WI38 (cell line): Measurements from ENCODE around the gene ZFR.

Experiments
- H3K4me3 ChIP-seq: 2 replicates; pipeline ENCODE4 v1.5.1; 2011; ENCODE audit warnings: low read depth, mild to moderate bottlenecking, control low read depth, low read length
- TF ChIP-seq, protein P1 (sequence below): IDR thresholded peaks from 2 replicates; pipeline ENCODE4 v1.5.1; 2012; ENCODE audit warnings: low read depth, mild to moderate bottlenecking, control low read depth, low read length

Gene ZFR

DNA sequence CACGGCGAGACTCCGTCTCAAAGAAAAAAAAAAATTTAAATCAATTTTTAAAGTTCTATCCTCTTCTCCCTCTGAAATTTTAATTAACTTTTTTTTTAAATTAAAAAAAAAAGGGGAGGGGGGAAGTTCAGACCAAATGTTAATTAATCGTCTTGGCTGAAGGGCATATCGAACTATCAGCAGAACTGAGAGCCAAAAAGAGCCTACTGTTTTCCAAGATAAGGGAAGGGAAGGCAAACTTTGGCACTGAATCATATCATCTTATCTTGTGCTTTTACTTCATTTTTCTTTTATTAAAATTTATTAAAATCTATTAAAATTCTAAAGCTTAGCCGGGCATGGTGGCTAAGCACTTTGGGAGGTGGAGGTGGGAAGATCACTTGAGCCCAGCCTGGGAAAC, 85.9 kb downstream of the ZFR start:
- no peak overlapping the region for H3K4me3 ChIP-seq
- TF ChIP-seq, protein P1, sequence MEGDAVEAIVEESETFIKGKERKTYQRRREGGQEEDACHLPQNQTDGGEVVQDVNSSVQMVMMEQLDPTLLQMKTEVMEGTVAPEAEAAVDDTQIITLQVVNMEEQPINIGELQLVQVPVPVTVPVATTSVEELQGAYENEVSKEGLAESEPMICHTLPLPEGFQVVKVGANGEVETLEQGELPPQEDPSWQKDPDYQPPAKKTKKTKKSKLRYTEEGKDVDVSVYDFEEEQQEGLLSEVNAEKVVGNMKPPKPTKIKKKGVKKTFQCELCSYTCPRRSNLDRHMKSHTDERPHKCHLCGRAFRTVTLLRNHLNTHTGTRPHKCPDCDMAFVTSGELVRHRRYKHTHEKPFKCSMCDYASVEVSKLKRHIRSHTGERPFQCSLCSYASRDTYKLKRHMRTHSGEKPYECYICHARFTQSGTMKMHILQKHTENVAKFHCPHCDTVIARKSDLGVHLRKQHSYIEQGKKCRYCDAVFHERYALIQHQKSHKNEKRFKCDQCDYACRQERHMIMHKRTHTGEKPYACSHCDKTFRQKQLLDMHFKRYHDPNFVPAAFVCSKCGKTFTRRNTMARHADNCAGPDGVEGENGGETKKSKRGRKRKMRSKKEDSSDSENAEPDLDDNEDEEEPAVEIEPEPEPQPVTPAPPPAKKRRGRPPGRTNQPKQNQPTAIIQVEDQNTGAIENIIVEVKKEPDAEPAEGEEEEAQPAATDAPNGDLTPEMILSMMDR, result no peak

DNA sequence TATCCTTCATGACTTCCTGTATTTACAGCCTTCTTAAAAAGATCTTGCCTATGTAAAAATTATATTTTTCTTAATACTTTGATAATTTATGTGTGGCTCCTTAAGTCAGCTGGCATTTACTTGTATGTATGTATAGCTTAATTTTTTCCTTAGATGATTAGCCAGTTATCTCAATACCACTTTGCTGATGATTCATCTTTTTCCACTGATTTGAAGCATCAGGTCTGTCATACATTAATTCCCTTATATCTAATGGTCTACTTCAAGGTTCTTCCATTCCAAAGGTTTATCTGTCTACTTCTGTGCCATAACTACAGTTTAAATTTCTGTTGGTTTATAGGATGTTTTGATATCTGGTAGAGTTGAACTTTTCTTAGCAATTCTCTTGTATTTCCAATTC, 86.9 kb downstream of the ZFR start:
- TF ChIP-seq, protein P1, result no peak
- H3K4me3 ChIP-seq, result no peak overlapping the region

DNA sequence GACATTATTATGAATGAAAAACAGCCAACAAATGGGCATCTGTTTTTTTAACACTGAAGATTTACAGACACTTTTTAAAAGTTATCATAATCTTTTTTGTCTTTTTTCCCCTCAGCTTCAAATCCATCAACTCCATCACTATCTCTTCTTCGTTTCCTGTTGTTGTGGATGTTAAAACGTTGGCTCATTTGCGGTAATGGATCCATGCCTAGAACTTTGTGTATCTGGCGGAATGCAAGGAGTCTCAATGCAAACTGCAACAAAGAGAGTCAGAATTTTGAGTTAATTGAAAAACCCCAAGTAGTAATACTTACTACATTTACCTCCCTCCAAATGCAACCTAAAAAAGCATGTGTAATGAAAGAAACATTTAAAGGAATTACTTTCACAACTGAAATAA, 88.9 kb downstream of the ZFR start:
- TF ChIP-seq, protein P1, result no peak
- H3K4me3 ChIP-seq, result no peak overlapping the region

DNA sequence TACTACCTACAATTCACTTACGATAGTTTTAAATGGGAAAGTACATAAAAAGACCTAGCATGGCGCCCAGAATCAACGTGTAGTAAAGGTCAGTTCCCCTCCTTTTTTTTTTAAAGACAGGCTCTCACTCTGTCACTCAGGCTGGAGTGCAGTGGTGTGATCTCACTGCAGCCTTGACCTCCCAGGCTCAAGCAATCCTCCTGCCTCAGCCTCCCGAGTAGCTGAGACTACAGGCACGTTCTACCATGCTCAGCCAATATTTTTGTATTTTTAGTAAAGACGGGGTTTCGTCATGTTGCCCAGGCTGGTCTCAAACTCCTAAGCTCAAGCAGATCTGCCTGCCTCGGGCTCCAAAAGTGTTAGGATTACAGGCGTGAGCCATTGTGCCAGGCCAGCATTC, 91.1 kb downstream of the ZFR start:
- H3K4me3 ChIP-seq, result no peak overlapping the region
- TF ChIP-seq, protein P1, result no peak

DNA sequence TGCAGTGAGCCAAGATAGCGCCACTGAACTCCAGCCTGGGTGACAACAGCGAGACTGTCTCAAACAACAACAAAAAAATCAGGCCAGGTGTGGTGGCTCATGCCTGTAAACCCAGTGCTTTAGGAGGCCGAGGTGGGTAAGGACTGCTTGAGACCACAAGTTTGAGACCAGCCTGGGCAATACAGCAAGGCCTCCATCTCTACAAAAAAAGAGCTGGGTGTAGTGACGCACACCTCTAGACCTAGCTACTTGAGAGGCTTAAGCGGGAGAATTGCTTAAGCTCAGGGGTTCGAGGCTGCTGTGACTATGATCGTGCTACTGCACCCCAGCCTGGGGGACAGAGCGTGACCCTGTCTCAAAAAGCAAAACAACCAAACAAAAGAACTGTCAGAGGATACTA, 91.9 kb downstream of the ZFR start:
- no peak overlapping the region for H3K4me3 ChIP-seq
- TF ChIP-seq, protein P1, result no peak

DNA sequence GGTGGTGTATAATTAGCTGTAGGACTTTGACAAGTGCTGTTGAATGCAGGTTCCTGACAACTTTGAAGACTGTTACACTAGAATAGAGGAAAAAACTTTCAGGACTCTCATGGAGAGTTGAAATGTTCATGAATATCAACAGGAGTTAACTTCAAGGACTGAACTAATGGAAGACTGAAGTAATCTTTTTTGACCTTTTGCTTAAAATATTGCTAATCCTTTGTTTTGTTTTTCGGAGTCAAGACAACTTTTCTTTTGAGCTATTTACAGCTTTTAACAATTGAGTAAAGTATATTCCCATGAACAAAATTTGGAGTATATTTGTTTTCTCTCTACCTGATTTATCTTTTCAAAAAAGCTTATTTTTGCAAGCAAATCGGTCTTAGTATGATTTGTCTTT, 97.7 kb downstream of the ZFR start:
- TF ChIP-seq, protein P1, result no peak
- no peak overlapping the region for H3K4me3 ChIP-seq

DNA sequence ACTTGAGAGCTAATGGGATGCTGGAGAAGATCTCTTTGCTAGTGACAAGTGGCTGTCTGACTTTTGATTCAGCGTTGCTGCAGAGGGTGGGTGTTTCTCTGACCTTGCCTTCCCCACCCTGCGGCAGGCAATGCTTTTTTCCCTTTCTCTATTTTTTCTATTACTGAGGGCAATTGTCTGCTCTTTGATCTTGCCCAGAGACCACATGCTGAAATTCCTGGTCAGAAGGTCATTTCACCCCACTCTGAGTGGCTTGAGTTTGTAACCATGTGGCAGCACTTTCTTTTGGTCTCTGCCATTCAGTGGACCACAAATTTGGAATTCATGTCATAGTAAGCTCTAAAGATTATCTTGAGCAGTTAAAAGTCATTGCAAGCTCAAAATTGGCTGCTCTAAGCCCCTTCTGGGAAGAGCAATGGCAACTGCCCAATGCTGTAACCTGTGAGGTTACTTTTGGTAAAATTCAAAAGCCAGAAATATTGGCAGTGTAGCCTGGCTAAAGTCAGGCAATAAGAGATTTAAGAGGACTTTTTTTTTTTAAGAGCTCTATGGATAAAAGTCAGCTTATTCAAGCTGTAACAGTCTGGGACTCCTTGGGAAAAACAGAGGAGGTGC, 101.4 kb downstream of the ZFR start:
- H3K4me3 ChIP-seq, result no peak overlapping the region
- TF ChIP-seq, protein P1, result no peak
